ENCODE measurements around the gene TMEM121.
"Not testable (repeated sequence)": the region's sequence is repeated elsewhere in the genome, so short reads cannot be mapped to it uniquely, and the experiment has no call there.

TMEM121 gene

DNA sequence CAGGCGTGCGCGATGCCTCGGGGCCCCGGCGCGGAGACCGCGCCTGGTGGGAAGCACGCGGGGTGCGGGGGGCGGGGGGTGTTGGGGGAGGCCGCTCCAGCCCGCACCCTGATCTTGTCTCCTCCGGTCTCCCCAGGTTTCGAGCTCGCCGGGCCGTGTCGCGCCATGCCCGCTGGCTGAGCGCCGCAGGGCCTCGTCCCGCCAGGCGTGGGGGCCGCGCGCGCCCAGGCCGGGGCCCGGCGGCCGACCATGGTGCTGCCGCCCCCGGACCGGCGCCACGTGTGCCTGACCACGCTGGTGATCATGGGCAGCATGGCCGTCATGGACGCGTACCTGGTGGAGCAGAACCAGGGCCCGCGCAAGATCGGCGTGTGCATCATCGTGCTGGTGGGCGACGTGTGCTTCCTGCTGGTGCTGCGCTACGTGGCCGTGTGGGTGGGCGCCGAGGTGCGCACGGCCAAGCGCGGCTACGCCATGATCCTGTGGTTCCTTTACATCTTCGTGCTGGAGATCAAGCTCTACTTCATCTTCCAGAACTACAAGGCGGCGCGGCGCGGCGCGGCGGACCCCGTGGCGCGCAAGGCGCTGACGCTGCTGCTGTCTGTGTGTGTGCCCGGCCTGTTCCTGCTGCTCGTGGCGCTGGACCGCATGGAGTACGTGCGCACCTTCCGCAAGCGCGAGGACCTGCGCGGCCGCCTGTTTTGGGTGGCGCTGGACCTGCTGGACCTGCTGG, 2.4 kb downstream of the TMEM121 start:
- peak; percentile 7 for DNase-seq

DNA sequence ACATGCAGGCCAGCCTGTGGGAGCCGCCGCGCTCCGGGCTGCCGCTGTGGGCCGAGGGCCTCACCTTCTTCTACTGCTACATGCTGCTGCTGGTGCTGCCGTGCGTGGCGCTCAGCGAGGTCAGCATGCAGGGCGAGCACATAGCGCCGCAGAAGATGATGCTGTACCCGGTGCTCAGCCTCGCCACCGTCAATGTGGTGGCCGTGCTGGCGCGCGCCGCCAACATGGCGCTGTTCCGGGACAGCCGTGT, 2.9 kb downstream of the TMEM121 start:
- DNase-seq, result no peak

DNA sequence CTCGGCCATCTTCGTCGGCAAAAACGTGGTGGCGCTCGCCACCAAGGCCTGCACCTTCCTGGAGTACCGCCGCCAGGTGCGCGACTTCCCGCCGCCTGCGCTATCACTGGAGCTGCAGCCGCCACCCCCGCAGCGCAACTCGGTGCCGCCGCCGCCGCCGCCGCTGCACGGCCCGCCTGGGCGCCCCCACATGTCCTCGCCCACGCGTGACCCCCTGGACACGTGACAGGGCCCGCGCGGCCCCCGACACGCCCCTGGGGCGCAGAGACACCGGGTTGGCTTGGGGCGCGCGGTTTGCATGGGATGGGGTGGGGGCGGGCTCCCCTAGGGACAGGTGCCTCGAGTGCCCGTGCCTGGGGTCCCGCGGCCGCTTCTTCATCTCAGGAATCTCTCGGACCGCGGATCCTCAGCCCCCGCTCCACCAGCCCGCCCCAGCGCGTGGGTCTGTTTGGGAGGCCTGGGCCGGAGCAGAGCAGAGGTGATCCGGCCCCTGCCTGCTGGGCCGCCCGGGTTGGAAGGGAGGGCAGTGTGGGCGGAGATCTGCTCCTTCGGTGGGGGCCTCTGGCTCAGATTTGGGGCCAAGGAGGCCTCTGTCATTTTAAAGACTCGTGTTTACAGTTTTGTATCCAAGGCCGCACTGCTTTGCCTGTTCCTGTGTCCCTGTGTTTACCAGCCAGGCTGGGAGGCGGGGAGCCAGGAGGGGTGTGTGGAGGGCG, 3.3 kb downstream of the TMEM121 start:
- no peak for DNase-seq

DNA sequence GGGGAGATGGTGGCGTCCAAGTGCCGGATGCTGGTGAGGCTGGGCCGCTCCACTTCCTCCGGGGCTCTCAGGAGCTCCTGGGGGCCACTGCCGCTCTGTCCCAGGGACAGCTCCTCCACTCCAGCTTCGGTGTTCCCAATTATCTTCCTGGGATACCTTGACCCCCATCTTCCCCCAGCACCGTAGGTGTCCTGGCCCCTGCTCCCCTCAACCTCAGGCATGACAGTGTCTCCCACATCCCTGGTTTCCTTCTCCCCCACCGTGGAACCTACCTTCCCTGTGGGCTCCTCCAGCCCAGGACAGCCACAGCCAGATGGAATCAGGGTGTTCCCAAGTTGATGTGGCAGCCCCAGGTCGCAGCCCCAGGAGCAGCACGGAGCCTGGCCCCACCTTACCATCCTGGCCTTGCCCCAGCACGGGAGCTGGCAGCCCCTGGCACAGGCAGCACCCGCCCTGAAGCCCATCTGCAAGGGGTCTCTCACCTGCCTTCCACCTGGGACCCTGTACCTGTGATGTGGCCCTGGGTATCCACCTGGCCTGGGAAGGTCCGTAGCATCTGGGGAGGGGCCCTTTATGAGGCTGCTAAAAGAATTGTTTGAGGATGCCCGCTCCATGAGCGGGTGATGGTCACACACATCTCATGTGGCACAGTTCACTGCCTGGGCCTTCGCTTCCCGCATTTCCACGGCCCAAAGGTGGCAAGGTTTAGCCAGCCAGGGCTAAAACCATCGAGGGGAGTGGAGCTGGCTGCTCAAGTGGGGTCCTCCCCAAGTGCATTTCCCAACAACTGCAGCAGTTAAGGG, 4.1 kb downstream of the TMEM121 start:
- no peak for DNase-seq

DNA sequence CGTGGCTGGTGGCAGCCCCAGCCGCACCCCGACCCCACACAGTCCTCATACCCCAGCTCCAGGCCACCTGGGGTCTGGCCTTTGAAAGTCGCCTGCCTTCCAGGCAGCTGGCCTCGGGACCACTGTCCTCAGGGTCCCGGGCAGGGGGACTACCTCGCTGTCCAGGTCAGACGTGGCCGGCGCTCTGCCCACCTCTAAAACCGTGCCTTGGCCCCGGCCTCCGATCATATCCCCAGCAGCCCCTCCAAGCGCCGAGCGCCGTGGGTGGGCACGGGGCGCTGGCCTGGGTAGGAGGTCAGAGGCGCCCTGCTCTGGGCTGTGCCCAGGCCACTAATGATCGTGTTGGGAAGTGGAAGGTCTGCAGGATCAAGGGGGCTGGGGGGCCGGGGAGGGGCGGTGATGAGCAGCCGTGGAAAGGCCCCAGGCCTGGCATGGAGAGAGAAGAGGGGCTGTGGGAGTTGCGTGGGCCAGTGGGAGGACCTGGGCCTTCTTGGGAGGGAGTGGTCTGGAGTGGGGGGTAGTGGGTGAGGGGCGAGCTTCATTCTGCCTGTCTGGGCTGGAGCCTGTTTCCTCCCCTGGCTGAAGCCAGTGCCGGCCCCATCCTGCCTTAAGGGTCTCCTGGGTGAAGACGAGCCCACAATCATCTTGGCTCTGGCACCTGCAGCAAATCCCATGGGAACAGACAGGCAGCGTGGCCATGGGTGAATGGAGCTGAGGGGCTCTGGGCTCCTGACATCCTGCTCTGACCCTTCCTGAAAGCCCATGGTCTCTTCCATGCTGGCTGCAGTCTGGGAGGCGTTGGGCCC, 4.9 kb downstream of the TMEM121 start:
- no peak for DNase-seq

DNA sequence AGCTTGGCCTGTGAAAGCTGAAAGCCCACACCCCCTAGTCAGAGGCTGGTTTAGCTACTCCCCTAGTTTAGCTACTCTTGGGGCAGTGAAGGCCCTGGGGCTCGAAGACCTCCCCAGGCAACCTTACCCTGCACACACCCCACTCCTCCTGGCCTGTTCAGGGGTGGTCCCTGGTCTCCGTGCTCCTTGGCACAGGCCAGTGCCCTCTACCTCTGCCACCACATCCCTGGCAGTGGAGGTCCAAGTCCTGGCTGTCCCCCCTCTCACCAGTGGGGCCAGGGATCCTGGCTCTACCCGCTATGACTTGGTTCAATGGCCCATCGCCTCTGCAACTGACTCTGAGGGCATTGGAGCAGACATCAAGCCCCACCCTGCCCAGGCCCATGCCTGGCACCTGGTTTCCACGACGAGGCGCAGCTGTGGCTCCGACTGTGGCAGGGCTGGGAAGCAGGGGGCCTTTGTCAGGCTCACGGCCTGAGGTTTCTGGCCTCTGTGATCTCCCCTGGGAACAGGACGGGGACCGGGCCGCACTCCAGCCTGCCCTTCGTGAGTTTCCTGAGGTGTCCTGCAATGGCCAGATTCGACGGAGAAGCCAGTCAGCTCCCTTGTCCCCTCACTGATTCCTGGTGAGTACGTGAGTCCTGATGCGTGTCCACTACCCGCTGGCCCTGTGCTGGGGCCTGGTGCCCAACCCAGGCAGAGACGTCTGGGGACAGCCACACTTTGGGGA, 5.7 kb downstream of the TMEM121 start:
- no peak for DNase-seq

DNA sequence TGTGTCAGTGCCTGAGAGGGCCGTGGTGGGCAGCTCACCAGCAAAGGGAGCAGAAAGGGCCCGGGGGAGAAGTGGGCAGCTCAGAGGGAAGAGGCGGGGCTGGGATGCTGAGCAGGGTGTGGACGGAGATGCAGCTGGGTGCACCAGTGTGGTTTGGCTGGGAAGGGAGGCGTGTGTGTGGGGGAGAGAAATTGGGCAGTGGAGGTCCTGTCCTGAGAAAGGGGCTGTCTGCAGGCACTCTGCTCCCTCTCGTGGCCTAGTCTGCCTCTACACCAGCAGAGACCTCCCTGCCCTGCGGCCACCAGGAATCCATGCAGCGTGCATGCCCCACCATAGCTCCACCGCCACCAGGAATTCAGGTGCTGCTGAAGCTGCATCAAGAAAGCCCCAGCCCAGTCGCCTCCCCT, 6.4 kb downstream of the TMEM121 start:
- peak; percentile 20 for DNase-seq

DNA sequence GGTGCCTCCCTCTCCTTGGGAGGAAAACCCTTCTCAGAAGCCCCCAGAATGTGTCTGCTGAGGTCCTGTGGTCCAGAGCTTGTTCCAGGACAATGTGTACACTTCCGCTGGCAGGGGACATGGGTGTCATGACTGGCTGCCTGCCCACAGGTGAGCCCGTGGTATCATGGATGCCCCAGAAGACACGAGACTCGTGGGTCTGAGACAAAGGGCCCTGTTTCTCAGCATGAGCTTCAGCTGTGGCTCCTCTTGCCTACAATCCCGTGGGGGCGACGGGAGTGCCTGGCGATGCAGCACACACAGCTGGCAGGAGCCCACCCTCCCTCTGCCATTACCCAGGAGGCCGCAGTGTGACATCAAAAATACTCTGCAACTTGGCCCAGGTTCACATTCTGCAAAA, 7.0 kb downstream of the TMEM121 start:
- no peak for DNase-seq

DNA sequence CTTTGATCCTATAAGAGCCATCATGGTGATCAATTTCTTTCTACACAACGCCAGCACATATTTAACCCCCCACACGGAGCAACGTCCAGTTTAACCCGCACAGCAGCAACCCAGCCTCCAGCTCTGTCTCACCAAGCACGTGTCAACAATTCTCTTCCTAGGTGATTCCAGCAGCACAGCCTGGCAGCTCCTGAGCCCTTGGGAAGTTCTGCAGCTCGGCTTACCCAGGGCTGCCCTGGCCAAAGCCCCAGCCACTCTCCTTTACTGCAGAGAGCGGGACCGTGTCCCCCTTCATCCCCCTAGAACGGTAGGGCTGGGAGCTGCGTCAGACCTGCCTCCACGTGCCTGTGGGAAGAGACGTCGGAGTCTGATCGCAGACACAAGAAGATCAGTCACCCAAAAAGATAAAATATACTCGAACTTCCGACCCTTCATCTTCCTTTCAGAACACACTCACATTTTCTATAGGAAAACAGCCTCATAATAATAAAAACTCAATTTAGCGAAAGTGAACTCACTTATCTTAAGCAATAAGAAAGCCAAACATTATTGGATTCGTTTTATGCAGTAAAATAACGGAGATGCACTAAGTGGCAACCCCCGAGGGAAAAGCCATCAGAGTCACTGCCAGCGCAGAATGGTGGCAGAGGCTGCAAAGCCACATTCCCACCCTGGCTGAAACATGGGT, 7.6 kb downstream of the TMEM121 start:
- no peak for DNase-seq

DNA sequence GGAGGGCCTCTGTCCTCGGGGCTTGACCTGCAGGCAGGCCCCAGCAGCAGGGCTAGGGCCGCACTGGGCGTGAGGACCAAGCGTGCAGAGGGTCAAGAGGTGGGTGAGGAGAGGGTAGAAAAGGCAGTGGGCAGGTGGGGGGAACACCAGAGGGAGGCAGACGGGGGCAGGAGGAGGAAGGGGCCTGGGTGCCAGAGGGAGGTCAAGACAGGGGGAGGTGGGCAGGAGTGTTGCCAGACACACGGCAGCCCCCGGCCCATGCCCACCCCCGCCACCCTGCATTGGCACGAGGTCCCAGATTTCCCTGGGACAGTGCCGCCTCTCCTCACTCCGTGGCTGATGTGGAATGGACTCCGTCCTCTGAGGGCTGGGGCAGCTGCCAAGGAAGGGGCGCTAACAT, 8.2 kb downstream of the TMEM121 start:
- DNase-seq, result no peak

DNA sequence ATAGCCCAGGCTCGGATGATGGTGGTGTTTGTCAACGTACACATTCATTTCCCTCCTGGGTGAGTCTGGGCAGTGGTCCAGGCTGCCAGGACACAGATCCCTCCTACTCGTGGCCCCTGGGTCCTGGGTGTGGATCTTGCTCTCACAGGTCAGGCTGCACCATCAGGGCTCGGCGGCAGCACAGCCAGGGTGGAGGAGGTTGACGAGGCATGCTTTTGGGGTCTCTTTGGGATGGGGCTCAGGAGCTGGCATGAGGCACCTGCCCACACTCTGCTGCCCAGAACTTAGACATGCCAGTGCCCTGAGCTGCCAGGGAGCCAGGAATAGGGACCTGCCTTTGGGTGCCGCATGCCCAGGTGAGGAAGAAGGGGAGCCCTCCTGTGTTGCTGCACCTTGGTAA, 9.7 kb downstream of the TMEM121 start:
- DNase-seq, result no peak

DNA sequence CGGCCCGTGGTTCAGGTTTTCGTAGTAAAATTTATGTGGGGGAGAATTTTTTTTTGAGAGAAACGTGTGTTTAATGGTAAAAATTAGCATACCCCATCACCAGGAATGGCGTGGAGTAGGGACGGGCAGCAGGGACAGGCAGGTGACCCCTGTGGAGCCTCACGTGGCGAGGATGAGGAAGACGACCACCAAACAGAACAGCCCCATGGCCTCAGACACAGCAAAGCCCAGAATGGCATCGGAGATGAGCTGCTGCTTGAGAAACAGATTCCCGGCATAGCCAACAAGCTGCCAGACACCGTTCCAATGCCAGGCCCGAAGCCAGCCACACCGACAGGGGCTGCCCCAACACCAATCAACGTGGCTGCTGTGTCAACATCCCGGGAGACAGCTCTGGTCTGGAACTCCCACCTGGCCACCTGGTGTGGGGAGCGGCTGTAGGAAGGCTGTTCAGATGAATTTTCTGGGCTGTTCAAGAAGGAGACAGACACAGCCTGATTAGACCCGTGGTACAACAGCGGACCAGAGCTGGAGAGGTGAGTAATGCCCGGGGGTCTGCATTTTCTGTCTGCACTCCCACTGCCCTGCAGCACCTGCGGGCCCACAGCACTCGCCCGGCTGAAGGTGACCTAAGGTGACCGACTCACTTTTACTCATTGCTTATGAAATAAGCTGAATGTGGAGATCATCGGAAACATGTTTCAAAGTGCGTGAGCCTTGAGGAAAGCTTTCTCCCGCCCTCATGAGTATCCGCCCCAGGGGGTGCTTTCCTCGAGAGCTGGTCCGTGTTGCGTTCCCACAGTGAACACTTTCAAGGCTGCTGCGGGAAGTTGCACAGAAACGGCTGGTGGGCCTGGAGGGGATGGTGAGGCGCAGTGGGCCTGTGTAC, 10.6 kb downstream of the TMEM121 start:
- DNase-seq, result no peak

DNA sequence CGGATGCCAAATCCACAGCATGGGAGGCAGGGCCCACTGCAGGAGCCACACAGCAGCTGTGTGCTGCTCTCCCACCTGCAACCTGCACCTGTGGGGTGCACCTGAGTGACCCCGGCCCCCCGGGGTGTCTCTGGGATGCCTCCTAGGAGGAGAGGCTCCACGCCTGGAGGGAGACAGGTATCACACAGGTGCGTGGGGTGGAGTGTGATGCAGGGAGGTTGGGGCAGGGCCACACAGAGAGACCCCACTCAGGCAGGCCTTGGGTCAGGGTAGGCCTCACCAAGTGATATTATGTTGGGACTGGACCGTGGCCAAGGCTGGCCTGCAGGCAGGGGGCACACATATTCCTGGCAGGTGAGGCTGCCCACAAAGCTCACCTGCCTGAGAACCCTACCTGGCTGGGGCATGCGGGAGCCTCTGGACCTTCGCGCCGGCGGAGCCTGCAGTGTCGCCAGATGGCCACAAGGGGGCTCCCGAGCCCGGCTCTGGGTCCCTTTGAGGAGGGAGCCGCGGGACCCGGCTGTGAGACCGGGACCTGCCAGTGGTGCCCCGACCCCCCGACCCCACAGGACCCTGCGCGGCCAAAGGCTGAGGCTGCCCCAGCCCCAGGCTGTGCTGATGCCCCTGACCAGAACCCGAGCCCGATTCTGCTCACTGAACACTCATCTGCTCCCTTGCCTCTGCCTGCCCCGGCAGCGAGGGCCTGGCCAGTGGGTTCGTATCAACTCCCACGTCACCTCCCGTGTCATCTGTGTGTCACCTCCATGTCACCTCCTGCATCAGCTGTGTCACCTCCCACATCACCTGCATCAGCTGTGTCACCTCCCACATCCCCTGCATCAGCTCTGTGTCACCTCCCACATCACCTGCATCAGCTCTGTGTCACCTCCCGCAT, 11.4 kb downstream of the TMEM121 start:
- DNase-seq, result no peak

DNA sequence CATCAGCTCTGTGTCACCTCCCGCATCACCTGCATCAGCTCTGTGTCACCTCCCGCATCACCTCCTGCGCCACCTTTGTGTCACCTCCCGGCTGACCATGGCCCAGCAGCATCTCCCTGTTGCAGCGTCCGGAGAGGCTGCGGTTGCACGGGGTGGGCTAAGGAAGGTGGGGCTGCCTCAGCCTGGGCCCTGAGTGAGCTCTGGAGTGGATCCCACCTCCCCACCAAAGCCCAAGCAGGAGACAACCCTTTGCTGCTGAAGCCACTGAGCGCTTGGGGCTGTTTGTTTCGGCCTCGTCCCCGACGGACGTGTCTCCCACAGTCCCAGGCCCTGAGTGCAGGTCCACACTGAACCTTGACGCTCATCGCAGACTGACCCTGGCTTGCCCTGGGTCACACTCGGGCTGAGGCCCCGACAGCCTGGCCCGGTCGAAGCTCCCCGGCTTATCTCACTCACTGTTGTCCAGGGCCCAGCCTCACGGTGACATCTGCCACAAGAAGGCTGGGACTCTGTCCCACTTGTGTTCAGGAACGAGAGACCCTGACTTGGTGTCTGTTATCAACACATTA, 12.2 kb downstream of the TMEM121 start:
- DNase-seq, result no peak

DNA sequence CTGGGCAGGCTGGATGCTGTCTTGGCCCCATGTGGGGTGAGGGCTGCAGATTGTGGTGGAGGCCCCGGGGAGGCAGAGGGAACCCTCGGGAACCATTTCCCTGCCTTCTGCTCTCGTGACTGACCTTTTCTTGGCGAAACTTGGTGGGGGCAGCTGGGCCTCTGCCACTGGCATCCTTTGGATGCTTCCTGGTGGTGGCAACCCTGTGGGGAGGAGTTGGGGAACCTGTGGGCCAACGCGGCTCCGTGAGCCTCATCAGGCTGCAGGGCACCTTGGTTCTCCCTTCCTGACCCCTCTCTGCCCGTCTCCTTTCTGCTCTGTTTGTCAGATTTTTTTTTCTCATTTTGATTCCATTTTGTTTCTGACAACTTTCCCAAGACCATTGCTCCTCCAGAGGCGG, 14.4 kb downstream of the TMEM121 start:
- DNase-seq, result no peak

DNA sequence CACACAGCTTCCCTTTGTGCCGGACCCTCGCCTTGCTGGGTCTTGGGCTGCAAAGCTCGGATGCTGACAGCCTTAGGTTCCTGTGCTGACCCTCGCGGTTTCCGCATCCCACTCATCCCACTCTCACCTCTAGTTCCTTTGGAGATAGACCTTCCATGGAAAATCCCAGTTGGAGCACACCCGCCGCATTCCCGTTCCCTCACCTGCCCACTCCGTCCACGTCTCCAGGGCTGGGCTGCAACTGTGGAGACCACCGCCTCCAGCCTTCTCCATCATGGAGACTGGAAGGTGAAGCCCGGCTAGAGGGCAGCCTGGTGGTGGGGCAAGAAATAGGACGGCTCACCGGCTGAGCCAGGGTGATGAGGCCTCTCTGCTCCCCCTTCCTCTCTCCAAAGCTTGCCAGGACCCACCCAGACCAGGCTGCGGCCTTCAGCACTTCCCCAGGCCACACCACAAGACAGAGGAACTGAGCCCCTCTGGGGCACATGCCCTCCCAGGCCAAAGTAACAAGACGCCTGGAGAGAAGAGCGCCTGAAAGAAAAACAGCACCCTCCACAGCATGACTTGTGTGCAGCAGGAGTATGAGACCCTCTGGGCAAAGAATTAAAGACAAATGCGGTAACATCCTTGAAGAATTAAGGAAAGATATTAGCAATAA, 15.0 kb downstream of the TMEM121 start:
- DNase-seq, result no peak

DNA sequence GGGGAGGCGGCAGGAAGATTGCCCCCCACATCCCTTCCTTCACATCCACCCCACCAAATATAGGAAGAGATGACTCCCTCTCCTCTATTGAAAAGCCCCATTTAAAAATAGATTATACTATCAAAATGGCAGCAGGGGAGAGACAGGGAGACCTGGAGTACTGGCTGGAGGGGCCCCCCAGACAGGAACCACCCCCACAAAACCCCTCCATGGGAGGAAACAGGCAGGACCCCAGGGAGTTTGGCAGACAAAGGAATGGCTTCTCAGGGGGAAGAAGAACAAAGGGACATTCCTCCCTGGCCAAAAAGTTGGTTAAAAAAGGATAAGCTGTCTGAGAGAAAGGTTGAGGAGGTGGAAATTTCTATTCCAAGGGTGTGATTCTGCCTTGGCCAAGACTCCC, 19.3 kb downstream of the TMEM121 start:
- not testable (repeated sequence) for DNase-seq

DNA sequence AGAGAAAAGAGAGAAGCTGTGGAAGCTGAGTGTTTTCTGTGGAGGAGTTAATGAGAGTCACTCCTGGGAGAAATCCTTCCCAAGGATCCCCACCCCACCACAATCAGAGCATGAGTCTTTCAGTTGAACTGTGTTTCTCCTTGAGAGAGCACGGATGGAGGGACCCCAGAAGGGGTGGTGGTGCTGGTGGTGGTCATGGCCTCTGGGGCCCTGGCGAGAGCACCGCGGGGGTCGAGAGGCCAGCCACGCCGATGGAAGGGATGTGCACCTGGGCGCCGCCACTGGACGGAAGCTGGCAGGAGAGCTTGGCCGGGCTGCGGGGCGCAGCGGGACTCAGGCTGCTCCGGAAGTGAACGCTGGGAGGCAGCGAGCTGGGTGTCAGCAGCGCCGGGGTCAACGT, 20.0 kb downstream of the TMEM121 start:
- DNase-seq, result not testable (repeated sequence)

DNA sequence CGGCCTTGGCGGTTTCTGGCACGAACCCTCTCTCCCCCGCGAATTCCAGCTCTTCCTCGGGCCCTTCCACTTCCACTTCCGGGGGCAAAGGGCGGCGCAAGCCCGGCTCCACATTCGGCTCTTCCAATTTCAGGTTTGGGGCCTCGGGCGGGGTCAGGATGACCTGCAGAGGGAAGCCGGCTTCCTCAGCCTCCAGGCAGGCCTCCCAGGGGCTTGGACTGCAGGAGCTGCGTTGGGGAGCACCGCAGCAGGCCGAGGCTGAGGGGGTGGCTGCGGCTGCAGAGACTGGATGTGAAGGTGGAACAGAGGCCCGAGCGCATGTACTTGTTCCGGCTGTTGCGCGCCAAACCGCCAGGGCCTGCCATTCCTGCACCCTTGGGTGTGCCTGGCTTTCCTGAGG, 20.7 kb downstream of the TMEM121 start:
- not testable (repeated sequence) for DNase-seq

Measured in fibroblast of skin of abdomen (primary cell).